Esophagus squamous epithelium (tissue), 4 donors: ENCODE results near the gene VAPA.
"Not testable (repeated sequence)": the region's sequence is repeated elsewhere in the genome, so short reads cannot be mapped to it uniquely, and the experiment has no call there.

ENCODE experiments used
- POLR2A ChIP-seq, 4 donors: fragments of 450-650 bp; IDR thresholded peaks; one replicate each; pipeline ENCODE4 v1.6.1; 2017; ENCODE audit warnings: antibody characterized with exemption in 4 of 4, mild to moderate bottlenecking in 4 of 4, moderate library complexity in 3 of 4
- TF ChIP-seq, protein P1 (sequence below), 6 experiments: fragments of 450-650 bp in 4 of 6; fragments of 200-600 bp in 2 of 6; sonication (generic) in 2 of 6; IDR thresholded peaks; one replicate each; pipeline ENCODE4 v1.5.1; 2016 to 2019; ENCODE audit warnings: antibody characterized with exemption in 6 of 6, mild to moderate bottlenecking in 4 of 6, moderate library complexity in 4 of 6

DNA sequence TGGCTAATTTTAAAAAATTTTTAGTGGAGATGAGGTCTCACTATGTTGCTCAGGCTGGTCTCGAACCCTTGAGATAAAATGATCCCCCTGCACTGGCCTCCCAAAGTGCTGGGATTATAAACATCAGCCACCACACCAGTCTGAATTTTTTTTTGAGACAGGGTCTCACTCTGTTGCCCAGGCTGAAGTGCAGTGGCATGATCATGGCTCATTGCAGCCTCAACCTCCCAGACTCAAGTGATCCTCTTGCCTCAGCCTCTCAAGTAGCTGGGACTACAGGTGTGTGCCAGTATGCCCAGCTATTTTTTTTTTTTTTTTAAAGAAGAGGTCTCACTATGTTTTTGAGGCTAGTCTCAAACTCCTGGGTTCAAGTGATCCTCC, 14.3 kb upstream of the VAPA start:
- TF ChIP-seq POLR2A (IDR thresholded peaks at IDR 0.05) = not testable (repeated sequence)
- TF ChIP-seq, protein P1, sequence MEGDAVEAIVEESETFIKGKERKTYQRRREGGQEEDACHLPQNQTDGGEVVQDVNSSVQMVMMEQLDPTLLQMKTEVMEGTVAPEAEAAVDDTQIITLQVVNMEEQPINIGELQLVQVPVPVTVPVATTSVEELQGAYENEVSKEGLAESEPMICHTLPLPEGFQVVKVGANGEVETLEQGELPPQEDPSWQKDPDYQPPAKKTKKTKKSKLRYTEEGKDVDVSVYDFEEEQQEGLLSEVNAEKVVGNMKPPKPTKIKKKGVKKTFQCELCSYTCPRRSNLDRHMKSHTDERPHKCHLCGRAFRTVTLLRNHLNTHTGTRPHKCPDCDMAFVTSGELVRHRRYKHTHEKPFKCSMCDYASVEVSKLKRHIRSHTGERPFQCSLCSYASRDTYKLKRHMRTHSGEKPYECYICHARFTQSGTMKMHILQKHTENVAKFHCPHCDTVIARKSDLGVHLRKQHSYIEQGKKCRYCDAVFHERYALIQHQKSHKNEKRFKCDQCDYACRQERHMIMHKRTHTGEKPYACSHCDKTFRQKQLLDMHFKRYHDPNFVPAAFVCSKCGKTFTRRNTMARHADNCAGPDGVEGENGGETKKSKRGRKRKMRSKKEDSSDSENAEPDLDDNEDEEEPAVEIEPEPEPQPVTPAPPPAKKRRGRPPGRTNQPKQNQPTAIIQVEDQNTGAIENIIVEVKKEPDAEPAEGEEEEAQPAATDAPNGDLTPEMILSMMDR (IDR thresholded peaks at IDR 0.05) = not testable (repeated sequence)
